ENCODE results near the gene KPTN. TPM values are rescaled to one million over a fixed set of nuclear protein-coding genes. Genes with fewer than 3 reads are reported as not detected.

Gene KPTN
- total and polyA plus RNA-seq, 2 experiments from 2014 or later = 10.1 to 22.6 TPM

- H3K27me3 ChIP-seq = no peaks in the 10 kb centered on the region
- no peaks in the 10 kb centered on the region for H3K4me1 ChIP-seq (ENCODE audit: insufficient read depth)
- no peak overlapping the region for H3K4me2 ChIP-seq
- DNase-seq (ENCODE audit: low spot score) = no peak
- no peak for TF ChIP-seq CTCF (IDR thresholded peaks at IDR 0.05; ENCODE audit: poor library complexity)
- no peak for TF ChIP-seq EZH2 (IDR thresholded peaks at IDR 0.05; ENCODE audit: borderline replicate concordance)
- TF ChIP-seq EZH2phosphoT487 (IDR thresholded peaks at IDR 0.05; ENCODE audit: low read depth, severe bottlenecking, unreplicated experiment) = no peak
- whole genome bisulfite sequencing (ENCODE audit: low lambda C conversion rate, missing lambda C conversion rate) = 64% methylated on average over 10 of the region's 10 CpGs
- H3K9me3 ChIP-seq (ENCODE audit: low read depth) = no peaks in the 10 kb centered on the region
- H2AFZ ChIP-seq = no peak overlapping the region
- no peak overlapping the region for H3K27ac ChIP-seq
- H3K36me3 ChIP-seq (replicated peaks; ENCODE audit: insufficient read depth, low read depth) = no peaks in the 10 kb centered on the region
- H3K4me3 ChIP-seq = no peak overlapping the region
- no peaks in the 10 kb centered on the region for H4K20me1 ChIP-seq (ENCODE audit: insufficient read depth, poor library complexity, severe bottlenecking)
- H3K9me2 ChIP-seq (replicated peaks; ENCODE audit: insufficient read depth) = no peaks in the 10 kb centered on the region
- no peaks in the 10 kb centered on the region for H3K79me2 ChIP-seq
Observed at GRCh38 chr19:47520343-47520806, 36.4 kb upstream of the KPTN start.

- Histone ChIP-seq H3K9me3 (ENCODE audit: low read depth) (no peaks in the 10 kb centered on the region), H3K4me2 (no peak overlapping the region), H3K79me2 (peaks cover 8% of the 10 kb centered on the region), H4K20me1 (ENCODE audit: insufficient read depth, poor library complexity, severe bottlenecking) (no peaks in the 10 kb centered on the region), H3K4me3 (no peak overlapping the region), H3K27me3 (no peaks in the 10 kb centered on the region), H3K4me1 (ENCODE audit: insufficient read depth) (no peaks in the 10 kb centered on the region), H3K36me3 (replicated peaks; ENCODE audit: insufficient read depth, low read depth) (no peaks in the 10 kb centered on the region), H3K9me2 (replicated peaks; ENCODE audit: insufficient read depth) (no peaks in the 10 kb centered on the region), H3K27ac (no peak overlapping the region), H2AFZ (no peak overlapping the region)
- 87% methylated on average over 9 of the region's 9 CpGs for WGBS (ENCODE audit: low lambda C conversion rate, missing lambda C conversion rate)
- TF ChIP-seq EZH2phosphoT487 (IDR thresholded peaks at IDR 0.05; ENCODE audit: low read depth, severe bottlenecking, unreplicated experiment) (no peak), CTCF (IDR thresholded peaks at IDR 0.05; ENCODE audit: poor library complexity) (no peak), EZH2 (IDR thresholded peaks at IDR 0.05; ENCODE audit: borderline replicate concordance) (no peak)
- DNase-seq (ENCODE audit: low spot score) = no peak
Observed at GRCh38 chr19:47518854-47519253, 34.8 kb upstream of the KPTN start.

GRCh38 chr19:47518139-47518538, 34.1 kb upstream of the KPTN start:
- Histone ChIP-seq H3K4me2 (no peak overlapping the region), H4K20me1 (ENCODE audit: insufficient read depth, poor library complexity, severe bottlenecking) (no peaks in the 10 kb centered on the region), H2AFZ (no peak overlapping the region), H3K9me3 (ENCODE audit: low read depth) (no peaks in the 10 kb centered on the region), H3K27me3 (no peaks in the 10 kb centered on the region), H3K9me2 (replicated peaks; ENCODE audit: insufficient read depth) (no peaks in the 10 kb centered on the region), H3K4me1 (ENCODE audit: insufficient read depth) (peaks cover 5% of the 10 kb centered on the region), H3K79me2 (peaks cover 15% of the 10 kb centered on the region), H3K27ac (no peak overlapping the region), H3K36me3 (replicated peaks; ENCODE audit: insufficient read depth, low read depth) (no peaks in the 10 kb centered on the region), H3K4me3 (no peak overlapping the region)
- DNase-seq (ENCODE audit: low spot score) = no peak
- WGBS (ENCODE audit: low lambda C conversion rate, missing lambda C conversion rate) = 89% methylated on average over 4 of the region's 4 CpGs
- TF ChIP-seq CTCF (IDR thresholded peaks at IDR 0.05; ENCODE audit: poor library complexity) (no peak), EZH2phosphoT487 (IDR thresholded peaks at IDR 0.05; ENCODE audit: low read depth, severe bottlenecking, unreplicated experiment) (no peak), EZH2 (IDR thresholded peaks at IDR 0.05; ENCODE audit: borderline replicate concordance) (no peak)

Measured in hepatocyte (in vitro differentiated cells).